Lower leg skin (tissue), 3 donors: ENCODE measurements around the gene OPA3.

Experiments used
- CTCF ChIP-seq, 3 donors: fragments of 450-650 bp; IDR thresholded peaks; one replicate each; pipeline ENCODE4 v1.5.1; 2016; ENCODE audit warnings: antibody characterized with exemption in 3 of 3, mild to moderate bottlenecking in 3 of 3, moderate library complexity in 2 of 3
- POLR2A ChIP-seq, 2 donors: fragments of 450-650 bp; IDR thresholded peaks; one replicate each; pipeline ENCODE4 v1.6.1; 2016 to 2017; ENCODE audit warnings: antibody characterized with exemption in 2 of 2, mild to moderate bottlenecking in 1 of 2, moderate library complexity in 1 of 2

- no peak for TF ChIP-seq CTCF (IDR thresholded peaks at IDR 0.05)
- no peak for TF ChIP-seq POLR2A (IDR thresholded peaks at IDR 0.05)
Measured at GRCh38 chr19:45556835-45557234, 27.8 kb downstream of the OPA3 start.
